ENCODE measurements around the gene PRSS1.
A peak's percentile ranks its signal among the peaks of the same experiment; 100 is the strongest.
"Not testable (repeated sequence)": the region's sequence is repeated elsewhere in the genome, so short reads cannot be mapped to it uniquely, and the experiment has no call there.

The PRSS1 gene

GRCh38 chr7:142759433-142759832 lies 10.2 kb downstream of the PRSS1 start:
- TF ChIP-seq CTCF (IDR thresholded peaks at IDR 0.05) = no peak
- H3K27ac ChIP-seq = no peak overlapping the region
- DNase-seq (ENCODE audit: low spot score) = no peak
- H3K4me3 ChIP-seq = no peak overlapping the region

- TF ChIP-seq CTCF (IDR thresholded peaks at IDR 0.05) = no peak
- DNase-seq (ENCODE audit: low spot score) = no peak
- H3K27ac ChIP-seq = no peak overlapping the region
- H3K4me3 ChIP-seq = no peak overlapping the region
Observed at GRCh38 chr7:142760071-142760642, 10.9 kb downstream of the PRSS1 start.

GRCh38 chr7:142761606-142762005 lies 12.3 kb downstream of the PRSS1 start:
- peak; percentile 7 for DNase-seq (ENCODE audit: low spot score)
- H3K4me3 ChIP-seq, H3K27ac ChIP-seq: not testable (repeated sequence)

GRCh38 chr7:142762104-142762503 lies 12.8 kb downstream of the PRSS1 start:
- TF ChIP-seq CTCF (IDR thresholded peaks at IDR 0.05) = no peak
- Histone ChIP-seq H3K4me3 (no peak overlapping the region), H3K27ac (no peak overlapping the region)
- DNase-seq (ENCODE audit: low spot score) = peak; percentile 19

GRCh38 chr7:142767451-142767850 lies 18.2 kb downstream of the PRSS1 start:
- H3K4me3 ChIP-seq = no peak overlapping the region
- DNase-seq (ENCODE audit: low spot score) = no peak
- H3K27ac ChIP-seq = no peak overlapping the region
- TF ChIP-seq CTCF (IDR thresholded peaks at IDR 0.05) = no peak

GRCh38 chr7:142767861-142768260 lies 18.6 kb downstream of the PRSS1 start:
- DNase-seq (ENCODE audit: low spot score) = no peak
- no peak for TF ChIP-seq CTCF (IDR thresholded peaks at IDR 0.05)
- Histone ChIP-seq H3K4me3 (no peak overlapping the region), H3K27ac (no peak overlapping the region)

GRCh38 chr7:142768885-142769284 lies 19.6 kb downstream of the PRSS1 start:
- not testable (repeated sequence) for H3K4me3 ChIP-seq; H3K27ac ChIP-seq; DNase-seq (ENCODE audit: low spot score)

GRCh38 chr7:142770661-142771352 lies 21.5 kb downstream of the PRSS1 start, which contains the start of gene PRSS2:
TSS of gene PRSS2 (plus strand) at chr7:142770970. CDS start at chr7:142770983, 13 bp downstream.
- Histone ChIP-seq H3K4me3 (no peak within 1 kb of the TSS), H3K27ac (no peak within 1 kb of the TSS)
- no peak for DNase-seq (ENCODE audit: low spot score)
- no peak for TF ChIP-seq CTCF (IDR thresholded peaks at IDR 0.05)

Measured in coronary artery (tissue), 2 donors.